Caco-2 (cell line): ENCODE results near the gene RUNX2. TPM values are rescaled to one million over a fixed set of nuclear protein-coding genes. Genes with fewer than 3 reads are reported as not detected.

Source experiments
- BruUV-seq: library from RNA; stranded (reverse); fragments of 400-500 nt; replicated peaks from 2 replicates; lab custom pipeline; 2021; lab: Mats Ljungman, UMichigan
- CTCF ChIA-PET: fragments of 300-600 bp; sonication (Branson Sonifier 250); formaldehyde crosslinking; loops from one replicate; lab custom pipeline; 2022; ENCODE audit warnings: antibody characterized with exemption; lab: Charles Lee
- POLR2A ChIA-PET: fragments of 300-600 bp; sonication (Branson Sonifier 250); formaldehyde crosslinking; loops from one replicate; lab custom pipeline; 2022; ENCODE audit warnings: antibody characterized with exemption; lab: Charles Lee
- DNase-seq, 2 experiments: peaks; one replicate each; pipeline versions ENCODE4 v3.0.0 to v3.0.0-alpha.2; 2020 to 2022
- H3K27me3 ChIP-seq: replicated peaks from 2 replicates; pipeline ENCODE4 v1.6.0; 2011; ENCODE audit warnings: low read length; ENCODE audit not compliant: control insufficient read depth, insufficient read depth
- H3K36me3 ChIP-seq: 2 replicates; pipeline ENCODE4 v1.5.1; 2011; ENCODE audit warnings: low read length; ENCODE audit not compliant: control insufficient read depth, insufficient read depth
- H3K4me1 ChIP-seq: fragments of 250-450 bp; sonication (Bioruptor Pico); 2 replicates; pipeline ENCODE4 v1.5.1; 2020; ENCODE audit warnings: mild to moderate bottlenecking
- H3K4me3 ChIP-seq: 2 replicates; pipeline ENCODE4 v1.5.1; 2011; ENCODE audit warnings: low read depth, mild to moderate bottlenecking, control low read depth, low read length
- H3K9me3 ChIP-seq: fragments of 250-450 bp; sonication (Bioruptor Pico); 2 replicates; pipeline ENCODE4 v1.5.1; 2020; ENCODE audit warnings: mild to moderate bottlenecking, moderate library complexity
- H3K27ac Mint-ChIP-seq: one replicate; pipeline ENCODE4 v1.8.0; 2022; ENCODE audit warnings: mixed read lengths; ENCODE audit not compliant: unreplicated experiment
- H3K27me3 Mint-ChIP-seq: one replicate; pipeline ENCODE4 v1.8.0; 2022; ENCODE audit warnings: mixed read lengths; ENCODE audit not compliant: insufficient read depth, unreplicated experiment
- H3K36me3 Mint-ChIP-seq: one replicate; pipeline ENCODE4 v1.8.0; 2022; ENCODE audit warnings: mild to moderate bottlenecking, mixed read lengths; ENCODE audit not compliant: insufficient read depth, unreplicated experiment
- H3K4me1 Mint-ChIP-seq: one replicate; pipeline ENCODE4 v1.8.0; 2022; ENCODE audit warnings: low read depth, mixed read lengths; ENCODE audit not compliant: unreplicated experiment
- H3K4me3 Mint-ChIP-seq: one replicate; pipeline ENCODE4 v1.8.0; 2022; ENCODE audit warnings: mild to moderate bottlenecking, moderate library complexity, mixed read lengths; ENCODE audit not compliant: unreplicated experiment
- H3K9me3 Mint-ChIP-seq: one replicate; pipeline ENCODE4 v1.8.0; 2022; ENCODE audit warnings: mixed read lengths; ENCODE audit not compliant: unreplicated experiment
- intact Hi-C: fragments of 100-400 bp; cut with micrococcal nuclease; formaldehyde crosslinking; loops from one replicate; pipeline ENCODE4 v1.10.0; 2022; ENCODE audit not compliant: unreplicated experiment
- total RNA-seq: library from RNA; stranded (reverse); gene quantifications from 2 replicates; pipeline ENCODE4 v1.2.3, GENCODE V29; 2022
- TF ChIP-seq, protein P1 (sequence below), 2 experiments: fragments of 200-600 bp in 1 of 2; IDR thresholded peaks; 1 replicate in 1 of 2; 2 replicates in 1 of 2; pipeline versions ENCODE4 v1.5.1 to v1.8.0; 2011 to 2022; ENCODE audit warnings: antibody characterized with exemption in 1 of 2, control low read depth in 1 of 2, inconsistent platforms in 1 of 2, low read depth in 1 of 2, low read length in 1 of 2, mild to moderate bottlenecking in 1 of 2, moderate library complexity in 1 of 2; ENCODE audit not compliant: insufficient read depth in 1 of 2, severe bottlenecking in 1 of 2, unreplicated experiment in 1 of 2

RUNX2 gene
- total RNA-seq, 1 experiment from 2014 or later, result not detected

DNA sequence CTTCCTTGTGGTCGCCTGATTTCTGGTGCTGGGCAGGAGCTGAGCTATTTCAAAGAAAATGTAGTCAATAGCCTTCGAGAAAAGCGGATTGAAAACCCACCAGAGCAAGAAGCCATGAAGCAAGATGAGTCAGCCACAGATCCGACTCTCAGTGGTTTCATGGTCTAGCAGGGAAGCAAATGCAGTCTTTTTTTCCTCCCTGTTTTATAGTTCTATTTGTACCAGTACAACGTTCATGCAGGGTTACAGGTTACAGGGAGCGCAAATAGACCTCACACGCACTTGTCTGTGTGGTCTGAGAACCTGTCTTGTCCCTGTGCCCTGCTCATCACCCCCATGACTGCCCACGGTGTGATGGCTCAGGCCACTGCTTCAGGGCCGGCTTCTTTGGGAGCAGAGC is 359.4 kb downstream of the RUNX2 start:
- ChIA-PET CTCF (no interaction called here), POLR2A (no interaction called here)
- no peaks in the 10 kb centered on the region for H3K27me3 ChIP-seq
- Mint-ChIP-seq H3K27ac (no peak overlapping the region), H3K4me1 (peaks cover 6% of the 10 kb centered on the region), H3K27me3 (no peaks in the 10 kb centered on the region), H3K36me3 (no peaks in the 10 kb centered on the region), H3K9me3 (no peaks in the 10 kb centered on the region), H3K4me3 (no peak overlapping the region)
- DNase-seq, result no peak
- H3K36me3 ChIP-seq, result no peaks in the 10 kb centered on the region
- H3K9me3 ChIP-seq, result no peaks in the 10 kb centered on the region
- intact Hi-C loops, result no loop called here
- H3K4me3 ChIP-seq, result no peak overlapping the region
- no TSS peak for BruUV-seq
- TF ChIP-seq, protein P1, sequence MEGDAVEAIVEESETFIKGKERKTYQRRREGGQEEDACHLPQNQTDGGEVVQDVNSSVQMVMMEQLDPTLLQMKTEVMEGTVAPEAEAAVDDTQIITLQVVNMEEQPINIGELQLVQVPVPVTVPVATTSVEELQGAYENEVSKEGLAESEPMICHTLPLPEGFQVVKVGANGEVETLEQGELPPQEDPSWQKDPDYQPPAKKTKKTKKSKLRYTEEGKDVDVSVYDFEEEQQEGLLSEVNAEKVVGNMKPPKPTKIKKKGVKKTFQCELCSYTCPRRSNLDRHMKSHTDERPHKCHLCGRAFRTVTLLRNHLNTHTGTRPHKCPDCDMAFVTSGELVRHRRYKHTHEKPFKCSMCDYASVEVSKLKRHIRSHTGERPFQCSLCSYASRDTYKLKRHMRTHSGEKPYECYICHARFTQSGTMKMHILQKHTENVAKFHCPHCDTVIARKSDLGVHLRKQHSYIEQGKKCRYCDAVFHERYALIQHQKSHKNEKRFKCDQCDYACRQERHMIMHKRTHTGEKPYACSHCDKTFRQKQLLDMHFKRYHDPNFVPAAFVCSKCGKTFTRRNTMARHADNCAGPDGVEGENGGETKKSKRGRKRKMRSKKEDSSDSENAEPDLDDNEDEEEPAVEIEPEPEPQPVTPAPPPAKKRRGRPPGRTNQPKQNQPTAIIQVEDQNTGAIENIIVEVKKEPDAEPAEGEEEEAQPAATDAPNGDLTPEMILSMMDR (IDR thresholded peaks at IDR 0.05; ENCODE audit: insufficient read depth in 1 of 2, low read depth in 1 of 2, low read length in 1 of 2, severe bottlenecking in 1 of 2, unreplicated experiment in 1 of 2), result no peak
- H3K4me1 ChIP-seq, result no peaks in the 10 kb centered on the region

DNA sequence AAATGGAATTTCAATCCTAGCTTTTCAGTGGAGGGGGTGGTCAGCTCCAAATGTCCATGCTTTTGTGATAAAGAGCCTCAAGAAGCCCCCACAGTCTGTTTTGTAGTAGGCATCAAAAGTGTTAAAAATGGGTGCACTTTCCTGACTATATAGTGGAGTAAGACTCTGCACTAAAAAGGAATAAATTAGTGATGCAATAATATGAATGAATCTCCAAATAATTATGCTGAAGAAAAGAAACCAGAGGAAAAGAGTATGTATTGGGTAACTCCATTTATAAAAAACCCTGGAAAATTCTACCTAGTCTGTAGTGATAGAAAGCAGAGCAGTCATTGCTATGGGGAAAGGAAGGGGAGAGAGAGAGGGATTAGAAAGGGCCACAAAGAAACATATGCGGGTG is 360.1 kb downstream of the RUNX2 start:
- intact Hi-C loops, result no loop called here

DNA sequence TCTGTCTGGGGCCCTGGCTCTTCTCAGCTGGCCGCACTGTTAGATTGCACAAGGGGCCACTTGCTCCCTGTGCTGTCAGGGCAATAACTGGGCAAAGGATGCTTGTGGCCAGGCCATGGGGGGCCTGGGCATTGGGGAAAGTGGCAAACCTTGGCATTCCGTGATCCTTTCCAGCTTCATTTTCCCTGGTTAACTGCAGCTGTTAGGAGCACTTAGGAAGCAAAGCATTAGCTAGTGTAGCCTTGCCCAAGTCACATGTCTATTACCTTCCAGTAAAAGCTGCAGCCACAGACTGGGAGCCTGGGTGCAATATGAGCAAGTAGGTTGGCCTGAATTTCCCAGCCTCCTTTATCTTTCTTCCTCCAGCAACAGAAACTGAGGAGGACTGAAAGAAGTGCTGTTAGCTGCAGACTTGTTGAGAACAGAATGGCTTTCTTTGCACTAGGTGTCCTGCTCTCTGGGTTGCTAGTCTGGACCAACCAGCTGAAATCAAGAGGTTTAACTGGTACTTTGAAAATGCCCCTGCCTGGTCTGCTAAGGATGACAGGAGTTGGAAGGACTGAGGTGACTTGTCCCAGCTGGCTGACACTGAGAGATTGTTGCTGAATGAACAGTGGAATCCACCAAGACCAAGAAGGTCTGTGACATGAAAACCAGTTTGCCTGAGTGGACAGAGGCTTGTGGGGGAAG is 361.9 kb downstream of the RUNX2 start:
- POLR2A ChIA-PET, result no interaction called here
- no peaks in the 10 kb centered on the region for H3K27me3 Mint-ChIP-seq
- H3K4me1 Mint-ChIP-seq, result peaks cover 6% of the 10 kb centered on the region
- BruUV-seq, result no TSS peak
- H3K4me3 ChIP-seq, result no peak overlapping the region
- H3K27me3 ChIP-seq, result no peaks in the 10 kb centered on the region
- H3K9me3 Mint-ChIP-seq, result no peaks in the 10 kb centered on the region
- no peaks in the 10 kb centered on the region for H3K36me3 ChIP-seq
- intact Hi-C loops, result no loop called here
- TF ChIP-seq, protein P1 (IDR thresholded peaks at IDR 0.05; ENCODE audit: insufficient read depth in 1 of 2, low read depth in 1 of 2, low read length in 1 of 2, severe bottlenecking in 1 of 2, unreplicated experiment in 1 of 2), result no peak
- CTCF ChIA-PET, result interaction anchor here (0.6 kb wide), 1 partner anchor 1154 kb away, joined by 3 read pairs; no protein-coding TSS in a partner anchor
- no peak overlapping the region for H3K4me3 Mint-ChIP-seq
- no peaks in the 10 kb centered on the region for H3K36me3 Mint-ChIP-seq
- H3K9me3 ChIP-seq, result no peaks in the 10 kb centered on the region
- no peak overlapping the region for H3K27ac Mint-ChIP-seq
- no peaks in the 10 kb centered on the region for H3K4me1 ChIP-seq
- DNase-seq, result no peak

More for the DNA sequence above, 360.1 kb downstream of the RUNX2 start:
- ChIA-PET CTCF (no interaction called here), POLR2A (no interaction called here)
- no peak overlapping the region for H3K4me3 ChIP-seq
- BruUV-seq, result no TSS peak
- Mint-ChIP-seq H3K9me3 (no peaks in the 10 kb centered on the region), H3K36me3 (no peaks in the 10 kb centered on the region), H3K27ac (no peak overlapping the region), H3K4me1 (peaks cover 6% of the 10 kb centered on the region), H3K4me3 (no peak overlapping the region), H3K27me3 (no peaks in the 10 kb centered on the region)
- DNase-seq, result no peak
- no peaks in the 10 kb centered on the region for H3K4me1 ChIP-seq
- no peaks in the 10 kb centered on the region for H3K9me3 ChIP-seq
- H3K36me3 ChIP-seq, result no peaks in the 10 kb centered on the region
- TF ChIP-seq, protein P1 (IDR thresholded peaks at IDR 0.05; ENCODE audit: insufficient read depth in 1 of 2, low read depth in 1 of 2, low read length in 1 of 2, severe bottlenecking in 1 of 2, unreplicated experiment in 1 of 2), result no peak
- H3K27me3 ChIP-seq, result no peaks in the 10 kb centered on the region
